HG02938 (cell line): ENCODE data around the gene RTEL1.
"Not testable (repeated sequence)": the region's sequence is repeated elsewhere in the genome, so short reads cannot be mapped to it uniquely, and the experiment has no call there.

Source experiments
- ATAC-seq: cut with Tn5 transposase; IDR thresholded peaks from one replicate; pipeline ENCODE4 v1.9.1; 2021; ENCODE audit warnings: mild to moderate bottlenecking, moderate library complexity; ENCODE audit not compliant: unreplicated experiment

RTEL1 gene

DNA sequence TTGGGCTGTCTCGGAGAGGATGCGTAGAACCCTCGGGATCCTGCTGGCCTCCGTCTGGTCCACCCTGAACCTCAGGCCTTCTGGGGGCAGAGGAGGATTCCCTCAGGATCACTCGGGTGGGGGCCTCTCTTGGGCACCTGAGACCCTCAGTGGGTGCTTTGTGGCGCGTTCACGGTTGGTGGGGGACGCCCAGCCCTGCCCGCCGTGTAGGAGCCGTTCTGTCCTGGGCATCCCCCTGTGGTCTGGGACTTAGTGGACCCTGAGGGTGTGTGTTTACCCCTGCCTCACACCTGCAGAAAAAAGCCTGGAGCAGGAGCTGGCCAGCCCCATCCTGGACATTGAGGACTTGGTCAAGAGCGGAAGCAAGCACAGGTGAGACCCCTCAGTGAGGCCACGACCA, 7.6 kb downstream of the RTEL1 start:
- ATAC-seq, result no peak

DNA sequence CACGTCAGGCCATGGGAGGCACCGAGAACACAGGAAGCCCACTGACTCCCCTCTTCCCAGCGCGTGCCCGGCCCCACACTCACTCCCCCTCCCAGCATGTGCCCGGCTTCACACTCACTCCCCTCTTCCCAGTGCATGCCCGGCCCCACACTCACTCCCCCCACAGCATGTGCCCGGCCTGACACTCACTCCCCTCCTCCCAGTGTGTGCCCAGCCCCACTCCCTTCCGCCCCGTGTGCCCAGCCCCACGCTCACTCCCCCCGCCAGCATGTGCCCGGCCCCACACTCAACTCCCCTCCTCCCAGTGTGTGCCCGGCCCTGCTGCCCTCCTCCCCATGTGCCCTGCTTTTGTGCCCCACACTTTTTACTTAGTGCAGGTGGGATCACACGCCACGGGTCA, 9.7 kb downstream of the RTEL1 start:
- no peak for ATAC-seq

DNA sequence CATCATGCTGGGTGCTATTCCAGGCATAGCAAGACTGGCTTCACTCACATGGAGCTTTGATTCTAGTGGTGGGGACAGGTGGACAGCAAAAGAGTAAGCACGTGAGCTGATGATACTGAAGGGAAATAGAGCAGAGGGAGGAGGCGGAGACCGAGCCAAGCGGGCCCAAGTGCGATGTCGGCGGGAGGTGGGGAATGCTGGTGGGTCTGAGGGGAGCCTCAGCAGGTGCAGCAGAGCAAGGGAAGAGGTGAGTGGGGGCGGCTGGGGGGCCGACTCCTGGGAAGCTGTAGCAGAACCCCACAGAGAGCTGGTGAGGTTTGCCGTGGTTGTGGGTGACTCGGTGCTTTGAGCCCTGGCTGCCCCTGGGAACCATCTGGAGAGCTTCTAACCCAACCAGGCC, 10.2 kb downstream of the RTEL1 start:
- no peak for ATAC-seq

DNA sequence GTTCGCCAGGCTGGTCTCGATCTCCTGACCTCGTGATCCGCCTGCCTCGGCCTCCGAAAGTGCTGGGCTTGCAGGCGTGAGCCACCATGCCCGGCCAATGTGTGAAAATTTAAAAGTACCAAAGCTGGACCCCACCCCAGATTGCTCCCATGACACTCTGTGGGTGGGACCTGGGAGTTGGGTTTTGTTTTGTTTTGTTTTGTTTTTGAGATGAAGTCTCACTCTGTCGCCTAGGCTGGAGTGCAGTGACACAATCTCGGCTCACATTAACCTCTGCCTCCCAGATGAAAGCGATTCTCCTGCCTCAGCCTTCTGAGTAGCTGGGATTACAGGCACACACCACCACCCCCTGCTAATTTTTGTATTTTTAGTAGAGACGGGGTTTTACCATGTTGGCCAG, 13.6 kb downstream of the RTEL1 start:
- not testable (repeated sequence) for ATAC-seq

DNA sequence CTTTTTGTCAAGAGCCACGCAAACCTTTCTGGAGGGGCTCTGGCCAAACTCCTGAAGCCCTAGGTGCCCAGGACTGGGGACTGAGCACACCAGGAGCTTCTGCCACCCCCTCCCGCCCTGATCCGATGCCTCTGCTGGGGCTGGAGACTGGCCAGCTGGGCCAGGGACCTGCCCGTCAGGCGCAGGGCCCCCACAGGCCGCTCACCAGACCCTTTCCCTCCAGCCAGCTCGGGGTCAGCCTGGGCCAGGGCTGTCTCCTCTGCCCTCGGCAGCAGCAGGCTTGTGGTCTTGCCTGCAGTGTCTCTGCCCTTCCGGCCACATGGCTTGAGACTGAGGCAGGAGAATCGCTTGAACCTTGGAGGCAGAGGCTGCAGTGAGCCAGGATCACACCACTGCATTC, 14.6 kb downstream of the RTEL1 start:
- no peak for ATAC-seq

DNA sequence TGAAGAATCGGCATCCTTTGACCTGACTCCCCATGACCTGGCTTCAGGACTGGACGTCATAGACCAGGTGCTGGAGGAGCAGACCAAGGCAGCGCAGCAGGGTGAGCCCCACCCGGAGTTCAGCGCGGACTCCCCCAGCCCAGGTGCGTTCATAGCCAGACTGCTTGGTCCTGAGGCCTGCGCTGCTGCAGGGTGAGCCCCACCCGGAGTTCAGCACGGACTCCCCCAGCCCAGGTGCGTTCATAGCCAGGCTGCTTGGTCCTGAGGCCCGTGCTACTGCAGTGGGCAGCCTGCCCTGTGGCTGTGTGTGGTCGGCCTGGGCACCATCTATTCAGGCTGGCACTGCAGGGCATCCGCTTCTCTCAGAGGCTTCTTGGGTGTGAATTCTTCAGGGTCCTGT, 15.8 kb downstream of the RTEL1 start:
- no peak for ATAC-seq

DNA sequence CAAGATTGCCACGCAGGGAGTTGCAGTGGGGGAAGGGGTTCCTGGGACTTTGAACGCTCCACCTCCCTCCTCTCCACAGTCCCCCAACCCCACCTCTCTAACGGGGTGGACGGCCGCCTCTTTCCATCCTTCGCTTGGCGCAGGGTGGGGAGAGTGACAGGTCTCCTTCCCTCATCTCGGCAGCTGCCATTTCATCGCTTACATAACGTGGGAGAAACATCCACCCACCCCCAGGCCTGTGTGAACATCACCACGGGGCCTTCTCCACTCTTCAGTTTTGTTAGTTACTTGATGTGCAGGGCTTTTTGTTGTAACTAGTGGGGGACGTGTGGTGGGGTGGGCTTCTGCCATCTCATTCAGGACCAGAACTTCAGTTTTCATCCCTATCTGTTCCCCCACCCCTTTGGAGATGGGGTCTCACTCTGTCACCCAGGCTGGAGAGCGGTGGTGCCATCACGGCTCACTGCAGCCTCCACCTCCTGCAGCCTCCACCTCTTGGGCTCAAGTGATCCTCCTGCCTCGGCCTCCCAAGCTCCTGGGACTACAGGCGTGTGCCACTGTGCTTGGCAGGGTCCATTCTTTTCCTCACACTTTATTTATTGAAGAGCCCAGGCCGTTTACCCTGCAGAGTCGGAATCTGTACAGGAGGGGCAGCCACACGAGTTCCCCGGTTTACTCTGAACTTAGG, 17.7 kb downstream of the RTEL1 start:
- ATAC-seq, result no peak

DNA sequence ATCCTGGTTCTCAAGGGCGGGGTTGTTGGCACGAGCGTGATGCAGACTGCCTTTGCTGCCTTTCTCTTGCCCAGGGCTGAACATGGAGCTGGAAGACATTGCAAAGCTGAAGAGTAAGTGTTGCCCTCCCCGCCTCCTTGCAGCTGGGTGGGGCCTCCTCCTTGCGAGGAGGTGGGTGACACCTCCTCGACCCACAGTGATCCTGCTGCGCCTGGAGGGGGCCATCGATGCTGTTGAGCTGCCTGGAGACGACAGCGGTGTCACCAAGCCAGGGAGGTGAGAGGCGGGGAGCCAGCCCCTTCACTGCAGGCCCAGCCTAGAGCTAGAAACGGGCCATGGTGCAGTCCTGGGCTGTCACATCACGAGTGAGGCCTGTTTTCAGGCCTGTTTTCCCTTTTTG, 20.0 kb downstream of the RTEL1 start:
- no peak for ATAC-seq

DNA sequence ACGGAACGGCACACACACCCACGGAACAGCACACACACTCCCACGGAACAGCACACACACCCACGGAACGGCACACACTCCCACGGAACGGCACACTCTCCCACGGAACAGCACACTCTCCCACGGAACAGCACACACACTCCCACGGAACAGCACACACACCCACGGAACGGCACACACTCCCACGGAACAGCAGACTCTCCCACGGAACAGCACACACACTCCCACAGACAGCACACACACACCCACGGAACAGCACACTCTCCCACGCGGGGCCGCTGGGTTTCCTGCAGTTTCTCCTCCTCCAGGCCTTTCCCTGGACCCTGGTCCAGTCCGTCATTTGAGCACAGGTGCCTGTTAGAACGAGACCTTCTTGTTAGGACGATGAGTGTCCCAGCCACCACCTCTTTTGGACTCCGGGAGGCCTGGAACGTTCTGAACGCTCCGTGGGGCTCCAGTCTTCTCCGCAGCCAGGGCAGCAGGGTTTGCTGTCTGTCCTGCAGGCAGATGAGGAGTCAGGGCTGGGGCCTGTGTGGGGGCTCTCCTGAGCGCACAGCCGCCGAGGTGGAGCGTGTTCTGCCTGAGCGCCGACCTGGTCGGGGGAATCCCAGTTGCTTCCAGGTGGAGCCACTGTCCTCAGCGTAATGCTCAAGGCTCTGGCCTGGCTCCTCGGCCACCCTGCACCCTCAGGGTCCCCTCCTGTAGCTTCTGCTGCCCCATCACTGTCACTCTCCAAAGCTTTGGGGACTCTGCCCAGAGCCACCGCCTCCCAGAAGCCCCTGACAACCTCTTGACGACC, 20.8 kb downstream of the RTEL1 start:
- ATAC-seq, result no peak

DNA sequence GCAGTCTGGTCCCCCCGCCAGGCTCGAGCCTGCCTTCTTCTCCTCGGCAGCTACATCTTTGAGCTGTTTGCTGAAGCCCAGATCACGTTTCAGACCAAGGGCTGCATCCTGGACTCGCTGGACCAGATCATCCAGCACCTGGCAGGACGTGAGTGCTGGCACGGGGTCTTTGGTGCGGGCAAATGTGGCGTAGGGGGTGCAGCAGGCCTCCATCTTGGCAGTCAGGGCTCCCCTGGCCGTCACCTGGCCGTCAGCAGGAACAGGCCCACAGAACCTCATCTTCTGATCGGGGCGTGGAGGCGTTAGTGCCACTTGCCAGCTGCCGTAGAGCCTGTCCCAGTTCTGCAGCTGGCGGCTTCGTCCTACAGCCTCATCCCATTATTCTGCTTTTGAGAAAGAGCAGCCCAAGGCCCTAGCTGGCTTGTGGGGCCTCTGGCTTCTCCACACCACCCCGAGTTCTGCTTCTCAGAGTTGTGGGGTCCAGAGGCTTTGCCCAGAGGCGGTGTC, 21.7 kb downstream of the RTEL1 start:
- no peak for ATAC-seq

DNA sequence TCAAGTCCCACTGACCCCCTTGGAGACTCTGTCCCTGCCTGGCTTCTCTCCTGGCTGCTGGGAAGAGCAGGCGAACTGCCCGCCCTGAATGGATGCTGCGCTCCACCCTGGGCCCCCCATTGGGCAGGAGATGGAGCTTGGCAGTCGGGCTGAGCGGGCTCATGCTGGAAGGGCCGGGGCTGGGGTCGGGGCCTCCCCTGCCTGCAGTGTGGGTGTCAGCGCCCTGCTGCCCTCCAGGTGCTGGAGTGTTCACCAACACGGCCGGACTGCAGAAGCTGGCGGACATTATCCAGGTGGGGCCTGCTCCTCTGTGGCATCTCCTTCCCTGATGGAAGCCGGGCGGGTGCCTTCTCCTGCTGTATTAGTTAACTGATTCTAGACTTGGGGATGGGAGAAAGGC, 22.3 kb downstream of the RTEL1 start:
- no peak for ATAC-seq

DNA sequence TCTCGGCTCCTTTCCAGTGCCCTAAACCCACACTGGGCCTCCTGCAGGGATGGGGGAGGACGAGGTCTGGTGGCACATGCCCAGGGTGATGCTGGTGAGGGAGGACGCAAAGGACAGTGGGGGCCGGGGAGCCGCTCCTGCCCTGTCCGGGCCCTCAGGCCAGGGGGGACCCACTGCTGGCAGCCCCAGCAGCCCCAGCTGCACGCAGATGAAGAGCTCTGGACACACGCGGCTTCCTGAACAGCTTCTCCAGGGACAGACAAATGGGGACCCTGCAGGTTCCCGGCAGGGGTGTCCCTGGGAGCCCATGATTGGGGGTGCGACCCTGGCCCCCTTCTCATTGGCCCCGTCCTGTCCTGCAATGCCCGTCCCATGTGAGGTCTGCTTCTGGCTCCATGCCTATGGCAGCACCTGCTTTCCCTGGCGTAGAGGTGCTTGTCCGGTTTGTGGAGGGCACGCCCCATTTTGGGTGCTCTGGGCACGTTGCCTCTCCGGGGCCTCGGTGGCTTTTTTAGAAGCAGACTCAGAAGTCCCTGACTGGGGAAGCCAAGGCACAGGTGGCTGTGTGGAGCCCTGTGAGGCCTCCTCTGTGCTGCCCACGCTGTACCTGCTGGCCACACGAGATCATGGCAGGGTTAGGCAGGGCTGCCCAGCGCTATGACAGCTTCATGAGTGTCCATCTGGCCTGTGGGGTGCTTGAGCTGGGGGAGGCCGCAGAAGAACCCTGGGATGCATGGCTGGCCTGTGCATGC, 22.9 kb downstream of the RTEL1 start:
- ATAC-seq, result no peak

DNA sequence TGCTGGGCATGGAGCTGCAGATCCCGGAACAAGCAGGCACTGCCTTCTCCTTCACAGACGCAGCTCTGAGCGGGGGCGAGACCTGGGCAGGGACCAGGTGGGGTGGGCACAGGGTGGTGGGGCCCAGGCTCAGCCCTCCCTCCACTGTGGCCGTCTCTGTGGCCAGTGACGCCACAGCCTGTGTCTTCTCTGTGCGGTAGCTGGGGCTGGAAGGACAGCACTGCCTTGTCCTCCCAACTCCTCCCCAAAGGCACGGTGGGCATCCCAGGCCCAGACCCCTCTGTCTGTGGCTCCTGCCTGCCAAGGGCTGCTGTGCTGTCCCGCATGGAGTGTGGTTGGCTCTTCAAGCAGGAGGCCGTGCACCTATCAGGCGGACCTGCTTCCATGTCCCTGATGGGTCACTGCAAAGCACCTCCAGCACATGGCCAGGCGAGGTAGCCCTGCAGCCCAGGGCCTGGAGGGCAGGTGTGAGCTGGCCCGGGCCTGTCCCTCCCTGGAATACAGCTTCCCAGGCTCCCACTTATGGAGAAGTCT, 23.6 kb downstream of the RTEL1 start:
- ATAC-seq, result no peak

DNA sequence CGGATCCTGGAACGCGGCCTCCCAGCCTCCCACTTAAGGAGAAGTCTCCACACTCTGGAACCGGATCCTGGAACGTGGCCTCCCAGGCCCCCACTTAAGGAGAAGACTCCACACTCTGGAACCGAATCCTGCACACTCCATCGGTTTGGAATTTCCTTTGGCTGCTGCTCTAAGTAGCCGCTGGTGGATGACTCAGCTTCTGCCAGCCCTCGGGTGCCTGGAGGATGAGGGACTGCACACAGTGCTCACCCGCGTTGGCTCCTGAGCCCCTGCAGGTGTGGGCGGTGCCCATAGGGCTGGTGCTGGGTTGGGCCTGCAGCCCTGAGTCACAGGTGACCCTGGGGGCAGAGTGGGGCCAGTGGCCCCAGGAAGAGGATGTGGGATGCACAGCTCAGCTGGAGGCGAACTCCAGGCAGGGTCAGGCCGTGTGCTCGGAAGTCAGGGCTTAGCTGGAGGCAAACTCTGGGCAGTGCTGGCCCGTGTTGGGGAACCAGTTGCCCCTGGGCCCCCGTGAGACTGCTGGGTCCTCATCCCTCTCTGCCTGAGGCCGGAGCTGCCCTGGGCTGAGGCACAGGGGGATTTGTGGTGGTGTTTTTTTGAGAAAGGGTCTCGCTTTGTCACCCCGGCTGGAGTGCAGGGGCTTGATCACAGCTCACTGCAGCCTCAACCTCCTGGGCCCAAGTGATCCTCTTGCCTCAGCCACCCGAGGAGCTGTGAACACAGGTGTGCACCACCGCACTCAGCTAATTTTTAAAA, 24.4 kb downstream of the RTEL1 start:
- ATAC-seq, result no peak

DNA sequence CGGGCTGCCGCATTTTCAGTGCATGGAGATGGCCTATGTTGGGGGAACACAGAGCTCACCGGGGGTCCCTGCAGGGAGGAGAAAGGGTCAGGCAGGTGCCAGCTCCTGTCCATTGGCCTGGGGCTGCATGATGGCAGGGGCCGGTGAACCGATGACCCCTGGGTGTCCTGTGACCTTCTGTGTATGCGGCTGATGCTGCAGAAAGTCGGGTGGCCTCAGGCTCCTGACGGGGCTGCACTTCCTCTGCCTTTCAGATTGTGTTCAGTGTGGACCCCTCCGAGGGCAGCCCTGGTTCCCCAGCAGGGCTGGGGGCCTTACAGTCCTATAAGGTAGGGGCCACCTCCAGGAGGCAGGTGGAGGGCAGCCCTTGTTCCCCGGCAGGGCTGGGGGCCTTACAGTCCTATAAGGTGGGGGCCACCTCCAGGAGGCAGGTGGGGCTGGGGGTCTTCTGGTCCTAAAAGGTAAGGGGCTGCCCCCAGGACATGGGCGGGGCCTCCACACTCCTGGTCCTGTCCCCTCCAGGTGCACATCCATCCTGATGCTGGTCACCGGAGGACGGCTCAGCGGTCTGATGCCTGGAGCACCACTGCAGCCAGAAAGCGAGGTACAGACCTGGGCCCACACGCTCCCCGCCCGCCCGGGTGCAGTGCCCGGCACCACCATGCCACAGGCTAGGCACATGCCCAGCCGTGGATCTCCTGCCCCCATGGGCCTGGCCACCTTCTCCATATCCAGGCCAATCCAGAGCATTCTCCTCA, 27.3 kb downstream of the RTEL1 start:
- no peak for ATAC-seq

DNA sequence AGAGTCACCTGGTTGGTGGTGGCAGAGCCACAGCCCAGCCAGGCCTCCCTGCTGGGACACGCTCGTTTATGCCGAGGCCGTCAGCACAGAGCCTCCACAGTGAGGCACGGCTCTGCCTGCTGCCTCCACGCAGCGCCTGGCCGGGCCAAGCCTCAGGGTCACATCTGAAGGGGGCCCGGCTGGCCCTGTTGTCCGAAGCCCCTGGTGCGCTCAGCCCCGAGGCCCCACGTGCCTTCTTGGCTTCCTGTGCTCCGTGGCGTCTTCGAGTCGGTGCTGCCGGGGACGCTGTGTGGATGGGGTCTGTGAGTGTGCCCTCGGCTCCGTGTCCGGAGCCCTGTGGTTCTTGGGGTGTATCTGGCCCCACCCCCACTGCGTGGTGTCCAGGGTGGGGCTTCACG, 28.0 kb downstream of the RTEL1 start:
- ATAC-seq, result no peak

DNA sequence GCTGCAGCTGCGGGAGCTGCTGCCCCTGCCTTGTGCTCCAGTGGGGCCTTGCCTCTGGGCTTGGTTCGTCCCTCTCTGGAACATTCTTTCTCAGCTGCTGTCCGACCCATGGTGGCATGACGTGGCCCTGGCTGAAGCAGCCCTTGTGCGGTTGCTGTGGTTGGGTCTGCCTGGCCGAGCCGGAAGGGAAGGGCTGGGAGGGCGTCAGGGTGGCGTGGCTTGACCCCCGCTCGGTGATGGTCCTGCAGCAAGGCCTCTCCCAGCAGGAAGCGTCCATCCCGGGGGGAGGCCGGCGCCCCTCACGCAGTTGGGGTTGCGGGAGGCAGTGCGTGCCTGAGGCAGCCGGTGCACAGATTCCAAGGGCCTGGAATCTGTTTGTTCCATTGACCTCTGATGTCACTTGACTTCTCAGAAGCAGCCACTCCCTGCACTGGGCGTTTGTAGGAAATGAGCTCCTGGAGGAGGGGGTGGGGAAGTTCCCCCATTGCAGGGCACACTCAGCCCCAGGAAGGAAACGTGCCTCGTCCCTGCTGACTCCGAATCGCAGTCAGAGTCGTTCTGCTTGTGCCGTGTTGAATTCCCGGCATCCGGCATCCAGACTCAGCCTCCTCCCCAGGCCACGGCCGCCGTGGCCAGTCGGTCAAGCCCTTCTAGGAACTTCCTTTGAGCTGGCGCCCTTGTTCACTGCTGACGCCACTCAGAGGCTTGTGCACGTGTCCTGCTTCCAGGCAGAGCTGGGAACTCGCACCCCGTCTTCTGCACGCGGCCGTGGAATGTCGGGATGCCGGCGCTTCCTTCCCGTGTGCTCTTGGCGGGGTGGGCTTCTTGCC, 28.6 kb downstream of the RTEL1 start:
- no peak for ATAC-seq

DNA sequence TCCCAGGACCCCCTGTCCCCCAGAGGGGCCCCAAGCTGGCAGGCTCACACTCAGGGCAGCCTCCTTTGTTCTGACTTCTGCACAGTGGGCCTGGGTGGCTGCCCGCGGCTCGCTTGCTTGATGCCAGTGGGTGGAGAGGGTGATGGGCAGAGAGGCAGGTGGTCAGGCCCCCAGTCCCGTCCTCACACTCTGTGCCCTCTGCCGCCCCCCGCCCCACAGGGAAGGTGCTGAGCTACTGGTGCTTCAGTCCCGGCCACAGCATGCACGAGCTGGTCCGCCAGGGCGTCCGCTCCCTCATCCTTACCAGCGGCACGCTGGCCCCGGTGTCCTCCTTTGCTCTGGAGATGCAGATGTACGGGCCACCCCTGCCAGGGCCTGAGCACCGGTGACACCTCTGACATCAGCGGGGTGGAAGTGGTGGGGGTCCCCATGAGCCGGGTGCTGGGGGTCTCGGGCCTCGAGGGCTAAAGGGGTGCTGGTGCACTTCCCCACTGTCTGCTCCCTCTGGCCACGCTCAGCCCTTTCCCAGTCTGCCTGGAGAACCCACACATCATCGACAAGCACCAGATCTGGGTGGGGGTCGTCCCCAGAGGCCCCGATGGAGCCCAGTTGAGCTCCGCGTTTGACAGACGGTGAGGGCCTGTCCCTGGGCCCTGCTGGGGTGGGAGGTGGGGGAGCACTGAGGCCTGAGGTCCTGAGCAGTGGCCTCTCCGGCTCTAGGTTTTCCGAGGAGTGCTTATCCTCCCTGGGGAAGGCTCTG, 29.5 kb downstream of the RTEL1 start:
- no peak for ATAC-seq
